Measurements from ENCODE around the gene XKR7.

The XKR7 gene

GRCh38 chr20:31945319-31945718 is 22.6 kb upstream of the XKR7 start:
- no peak for DNase-seq

- no peak for DNase-seq
Observed at GRCh38 chr20:31945785-31946184, 22.2 kb upstream of the XKR7 start.

GRCh38 chr20:31948008-31948407 is 19.9 kb upstream of the XKR7 start:
- DNase-seq = no peak

- no peak for DNase-seq
Observed at GRCh38 chr20:31949877-31950646, 17.9 kb upstream of the XKR7 start.

GRCh38 chr20:31951203-31951529 is 16.8 kb upstream of the XKR7 start:
- no peak for DNase-seq

GRCh38 chr20:31951530-31952453 is 16.2 kb upstream of the XKR7 start, which contains the start of gene PDRG1:
PDRG1 (minus strand) TSS chr20:31952046; CDS start chr20:31951961, 85 bp downstream.
- peak; percentile 98 for DNase-seq

- DNase-seq = no peak
Observed at GRCh38 chr20:31953556-31954148, 14.3 kb upstream of the XKR7 start.

GRCh38 chr20:31954500-31954899 is 13.5 kb upstream of the XKR7 start:
- no peak for DNase-seq

- no peak for DNase-seq
Observed at GRCh38 chr20:31956556-31957526, 11.1 kb upstream of the XKR7 start.

- DNase-seq = no peak
Observed at GRCh38 chr20:31962761-31963160, 5.2 kb upstream of the XKR7 start.

GRCh38 chr20:31963889-31964288 is 4.1 kb upstream of the XKR7 start:
- DNase-seq = no peak

- DNase-seq = no peak
Observed at GRCh38 chr20:31966991-31967655, 828 bp upstream of the XKR7 start.

- DNase-seq = peak; percentile 95
Observed at GRCh38 chr20:31968291-31969126, 558 bp downstream of the XKR7 start.

- no peak for DNase-seq
Observed at GRCh38 chr20:31969991-31970390, 2.0 kb downstream of the XKR7 start.

GRCh38 chr20:31972471-31973021 is 4.6 kb downstream of the XKR7 start:
- peak; percentile 73 for DNase-seq

- DNase-seq = no peak
Observed at GRCh38 chr20:31974296-31974695, 6.3 kb downstream of the XKR7 start.

- DNase-seq = peak; percentile 65
Observed at GRCh38 chr20:31974951-31975487, 7.1 kb downstream of the XKR7 start.

- DNase-seq = no peak
Observed at GRCh38 chr20:31975874-31976273, 7.9 kb downstream of the XKR7 start.

GRCh38 chr20:31977080-31977479 is 9.1 kb downstream of the XKR7 start:
- DNase-seq = no peak
